Lower lobe of right lung (tissue), 2 donors: Measurements from ENCODE around the gene ZNF408. TPM values are rescaled to one million over a fixed set of nuclear protein-coding genes. Genes with fewer than 3 reads are reported as not detected.

Source experiments
- ATAC-seq, 2 donors: fragments of 200-7000 bp; cut with Tn5 transposase; one replicate each; pipeline ENCODE4 v1.9.1; 2020 to 2022; ENCODE audit warnings: mild to moderate bottlenecking in 2 of 2, moderate library complexity in 2 of 2
- DNase-seq: peaks from one replicate; pipeline ENCODE4 v3.0.0-alpha.2; 2020
- H3K27ac ChIP-seq: fragments of 200-600 bp; one replicate; pipeline ENCODE4 v1.8.0; 2022
- H3K27me3 ChIP-seq: fragments of 200-600 bp; one replicate; pipeline ENCODE4 v1.8.0; 2022; ENCODE audit warnings: low read depth
- H3K36me3 ChIP-seq: fragments of 200-600 bp; one replicate; pipeline ENCODE4 v1.8.0; 2022; ENCODE audit warnings: mild to moderate bottlenecking
- H3K4me1 ChIP-seq: fragments of 200-600 bp; one replicate; pipeline ENCODE4 v1.8.0; 2022
- H3K4me3 ChIP-seq: fragments of 200-600 bp; one replicate; pipeline ENCODE4 v1.8.0; 2022; ENCODE audit warnings: mild to moderate bottlenecking
- H3K9me3 ChIP-seq: fragments of 200-600 bp; one replicate; pipeline ENCODE4 v1.8.0; 2022
- intact Hi-C: fragments of 100-400 bp; cut with DNase I; formaldehyde crosslinking; loops from one replicate; pipeline ENCODE4 v1.11.0; 2022
- total RNA-seq: library from RNA; stranded (reverse); fragmentation: NEBNext Ultra II Directional; extraction: Animal tissue kit (Norgen Biotek cat#: 25700); gene quantifications from one replicate; pipeline ENCODE4 v1.2.1, GENCODE V29; 2021
- TF ChIP-seq, protein P1 (sequence below): fragments of 200-600 bp; IDR thresholded peaks from one replicate; pipeline ENCODE4 v1.8.0; 2022; ENCODE audit warnings: antibody characterized with exemption, mild to moderate bottlenecking
- donor health status: DM: no; HTN: yes; CAD: no; lungs with severe emphysema.

The ZNF408 gene
- total RNA-seq, 1 donor from 2014 or later, result 8.6 TPM

- no peak overlapping the region for H3K27ac ChIP-seq
- no peaks in the 10 kb centered on the region for H3K4me1 ChIP-seq
- H3K4me3 ChIP-seq, result no peak overlapping the region
- DNase-seq (no peak), ATAC-seq (no peak)
- no peaks in the 10 kb centered on the region for H3K27me3 ChIP-seq
- no peaks in the 10 kb centered on the region for H3K9me3 ChIP-seq
- intact Hi-C loops, result no loop called here
- H3K36me3 ChIP-seq, result peaks cover 99% of the 10 kb centered on the region
- TF ChIP-seq, protein P1, sequence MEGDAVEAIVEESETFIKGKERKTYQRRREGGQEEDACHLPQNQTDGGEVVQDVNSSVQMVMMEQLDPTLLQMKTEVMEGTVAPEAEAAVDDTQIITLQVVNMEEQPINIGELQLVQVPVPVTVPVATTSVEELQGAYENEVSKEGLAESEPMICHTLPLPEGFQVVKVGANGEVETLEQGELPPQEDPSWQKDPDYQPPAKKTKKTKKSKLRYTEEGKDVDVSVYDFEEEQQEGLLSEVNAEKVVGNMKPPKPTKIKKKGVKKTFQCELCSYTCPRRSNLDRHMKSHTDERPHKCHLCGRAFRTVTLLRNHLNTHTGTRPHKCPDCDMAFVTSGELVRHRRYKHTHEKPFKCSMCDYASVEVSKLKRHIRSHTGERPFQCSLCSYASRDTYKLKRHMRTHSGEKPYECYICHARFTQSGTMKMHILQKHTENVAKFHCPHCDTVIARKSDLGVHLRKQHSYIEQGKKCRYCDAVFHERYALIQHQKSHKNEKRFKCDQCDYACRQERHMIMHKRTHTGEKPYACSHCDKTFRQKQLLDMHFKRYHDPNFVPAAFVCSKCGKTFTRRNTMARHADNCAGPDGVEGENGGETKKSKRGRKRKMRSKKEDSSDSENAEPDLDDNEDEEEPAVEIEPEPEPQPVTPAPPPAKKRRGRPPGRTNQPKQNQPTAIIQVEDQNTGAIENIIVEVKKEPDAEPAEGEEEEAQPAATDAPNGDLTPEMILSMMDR, result no peak
These were observed 39.0 kb upstream of the ZNF408 start for GRCh38 chr11:46661836-46662235.

- intact Hi-C loops, result no loop called here
- Histone ChIP-seq H3K4me3 (no peak overlapping the region), H3K36me3 (peaks cover 99% of the 10 kb centered on the region), H3K27ac (no peak overlapping the region), H3K9me3 (no peaks in the 10 kb centered on the region), H3K4me1 (no peaks in the 10 kb centered on the region), H3K27me3 (no peaks in the 10 kb centered on the region)
- no peak for DNase-seq
- TF ChIP-seq, protein P1, result no peak
- ATAC-seq, result no peak
These were observed 38.5 kb upstream of the ZNF408 start for GRCh38 chr11:46662366-46662765.

DNA sequence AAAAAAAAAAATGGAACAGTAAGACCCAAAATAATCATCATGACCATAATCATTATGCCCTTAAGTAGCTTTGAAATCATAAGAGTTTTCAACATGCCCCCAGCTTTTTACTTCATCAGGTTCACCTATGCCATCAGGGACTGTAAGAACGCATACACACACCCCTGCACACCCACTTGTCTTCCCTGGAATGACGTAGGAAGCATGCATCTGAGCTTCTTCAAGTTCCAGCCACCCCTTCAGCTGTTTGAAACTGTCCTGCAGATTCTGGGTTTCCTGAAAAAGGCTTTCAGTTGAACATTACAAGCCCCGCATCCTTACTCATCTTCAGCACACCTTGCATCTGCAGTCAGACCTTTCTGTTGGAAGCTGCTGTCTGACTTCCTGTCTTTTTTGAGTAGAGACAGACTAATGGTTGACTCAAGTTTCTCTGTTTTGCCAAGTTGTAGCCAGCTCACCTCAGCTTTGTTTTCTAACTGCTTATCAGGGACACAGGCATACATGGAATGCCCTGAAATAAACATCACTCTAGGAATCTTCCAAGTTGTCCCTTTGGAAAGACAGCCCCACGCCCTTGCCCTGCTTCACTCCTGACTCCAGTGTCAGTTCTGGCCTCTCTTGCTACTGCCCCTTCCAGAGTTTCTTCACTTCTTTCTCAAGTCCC, 37.4 kb upstream of the ZNF408 start:
- no peaks in the 10 kb centered on the region for H3K27me3 ChIP-seq
- intact Hi-C loops, result no loop called here
- H3K27ac ChIP-seq, result no peak overlapping the region
- H3K9me3 ChIP-seq, result no peaks in the 10 kb centered on the region
- no peak overlapping the region for H3K4me3 ChIP-seq
- no peaks in the 10 kb centered on the region for H3K4me1 ChIP-seq
- ATAC-seq, result no peak
- TF ChIP-seq, protein P1, result no peak
- no peak for DNase-seq
- H3K36me3 ChIP-seq, result peaks cover 99% of the 10 kb centered on the region

- intact Hi-C loops, result no loop called here
- H3K27me3 ChIP-seq, result no peaks in the 10 kb centered on the region
- H3K4me1 ChIP-seq, result no peaks in the 10 kb centered on the region
- TF ChIP-seq, protein P1, result no peak
- H3K36me3 ChIP-seq, result peaks cover 99% of the 10 kb centered on the region
- DNase-seq (no peak), ATAC-seq (no peak)
- H3K9me3 ChIP-seq, result no peaks in the 10 kb centered on the region
- peak overlapping the region; percentile 2 for H3K27ac ChIP-seq
- H3K4me3 ChIP-seq, result no peak overlapping the region
These were observed 36.2 kb upstream of the ZNF408 start for GRCh38 chr11:46664612-46665011.

DNA sequence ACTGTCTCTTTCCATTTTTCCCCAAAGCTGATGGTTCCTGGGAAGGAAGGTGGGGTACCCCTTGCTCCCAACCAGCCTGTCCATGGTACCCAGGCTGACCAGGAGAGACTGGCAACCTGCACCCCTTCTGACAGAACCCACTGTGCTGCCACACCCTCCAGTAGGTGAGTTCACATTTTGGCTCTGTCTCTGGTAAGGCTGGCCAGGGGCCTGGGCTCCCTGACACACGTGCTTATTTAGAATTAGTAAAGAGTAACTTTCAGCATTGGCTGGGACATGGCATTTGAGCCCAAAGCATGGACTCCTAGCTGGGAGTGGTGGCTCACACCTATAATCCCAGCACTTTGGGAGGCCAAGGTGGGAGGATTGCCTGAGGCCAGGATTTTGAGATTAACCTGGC, 35.5 kb upstream of the ZNF408 start:
- no peak for DNase-seq
- H3K36me3 ChIP-seq, result peaks cover 99% of the 10 kb centered on the region

More for the DNA sequence above, 35.5 kb upstream of the ZNF408 start:
- Histone ChIP-seq H3K27me3 (no peaks in the 10 kb centered on the region), H3K4me3 (no peak overlapping the region), H3K9me3 (no peaks in the 10 kb centered on the region), H3K4me1 (peaks cover 2% of the 10 kb centered on the region), H3K27ac (no peak overlapping the region)
- intact Hi-C loops, result no loop called here
- TF ChIP-seq, protein P1, result no peak
- ATAC-seq, result no peak
